Sigmoid colon (tissue), 4 donors: ENCODE results near the gene DOCK9.

Source experiments
- EP300 ChIP-seq, 4 donors: sonication (generic); formaldehyde crosslinking; IDR thresholded peaks; one replicate each; pipeline ENCODE4 v1.6.1; 2017; ENCODE audit warnings: antibody characterized with exemption in 4 of 4
- POLR2A ChIP-seq, 2 donors: fragments of 450-650 bp; IDR thresholded peaks; one replicate each; pipeline ENCODE4 v1.6.1; 2016; ENCODE audit warnings: antibody characterized with exemption in 2 of 2, mild to moderate bottlenecking in 2 of 2, moderate library complexity in 2 of 2
- POLR2AphosphoS5 ChIP-seq, 4 donors: sonication (generic); formaldehyde crosslinking; IDR thresholded peaks; one replicate each; pipeline ENCODE4 v1.6.1; 2017; ENCODE audit warnings: antibody characterized with exemption in 4 of 4
- TF ChIP-seq, protein P1 (sequence below), 4 experiments: fragments of 450-650 bp in 3 of 4; fragments of 200-600 bp in 1 of 4; IDR thresholded peaks; one replicate each; pipeline ENCODE4 v1.5.1; 2016 to 2019; ENCODE audit warnings: antibody characterized with exemption in 4 of 4, mild to moderate bottlenecking in 3 of 4, moderate library complexity in 2 of 4

DNA sequence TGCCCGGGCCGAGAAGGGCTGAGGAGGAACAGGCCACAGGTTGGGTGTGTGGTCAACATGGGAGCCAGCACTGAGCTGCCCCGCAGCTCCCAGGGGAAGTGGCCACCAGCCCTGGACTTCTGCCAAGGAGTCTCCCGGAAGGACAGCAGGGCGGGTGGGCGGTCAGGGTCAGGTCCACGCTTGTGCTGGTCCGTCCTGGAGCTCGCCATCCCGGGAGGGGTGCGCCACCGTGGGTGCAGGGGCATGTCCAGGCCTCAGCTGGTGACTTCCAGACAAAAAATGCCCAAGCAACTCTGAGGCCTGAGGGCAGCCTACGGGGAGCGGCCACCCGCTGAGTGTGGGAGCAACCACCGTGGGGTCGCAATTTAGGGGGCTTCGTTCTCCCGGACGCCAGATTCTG lies 203.9 kb downstream of the DOCK9 start:
- TF ChIP-seq EP300 (IDR thresholded peaks at IDR 0.05) (no peak), POLR2A (IDR thresholded peaks at IDR 0.05) (no peak), POLR2AphosphoS5 (IDR thresholded peaks at IDR 0.05) (no peak)
- TF ChIP-seq, protein P1, sequence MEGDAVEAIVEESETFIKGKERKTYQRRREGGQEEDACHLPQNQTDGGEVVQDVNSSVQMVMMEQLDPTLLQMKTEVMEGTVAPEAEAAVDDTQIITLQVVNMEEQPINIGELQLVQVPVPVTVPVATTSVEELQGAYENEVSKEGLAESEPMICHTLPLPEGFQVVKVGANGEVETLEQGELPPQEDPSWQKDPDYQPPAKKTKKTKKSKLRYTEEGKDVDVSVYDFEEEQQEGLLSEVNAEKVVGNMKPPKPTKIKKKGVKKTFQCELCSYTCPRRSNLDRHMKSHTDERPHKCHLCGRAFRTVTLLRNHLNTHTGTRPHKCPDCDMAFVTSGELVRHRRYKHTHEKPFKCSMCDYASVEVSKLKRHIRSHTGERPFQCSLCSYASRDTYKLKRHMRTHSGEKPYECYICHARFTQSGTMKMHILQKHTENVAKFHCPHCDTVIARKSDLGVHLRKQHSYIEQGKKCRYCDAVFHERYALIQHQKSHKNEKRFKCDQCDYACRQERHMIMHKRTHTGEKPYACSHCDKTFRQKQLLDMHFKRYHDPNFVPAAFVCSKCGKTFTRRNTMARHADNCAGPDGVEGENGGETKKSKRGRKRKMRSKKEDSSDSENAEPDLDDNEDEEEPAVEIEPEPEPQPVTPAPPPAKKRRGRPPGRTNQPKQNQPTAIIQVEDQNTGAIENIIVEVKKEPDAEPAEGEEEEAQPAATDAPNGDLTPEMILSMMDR (IDR thresholded peaks at IDR 0.05) = no peak
